HG03439 (cell line): ENCODE data around the gene DNM3.

ENCODE experiments used
- ATAC-seq: cut with Tn5 transposase; IDR thresholded peaks from one replicate; pipeline ENCODE4 v1.9.1; 2021; ENCODE audit warnings: mild to moderate bottlenecking, moderate library complexity; ENCODE audit not compliant: unreplicated experiment

Gene DNM3

DNA sequence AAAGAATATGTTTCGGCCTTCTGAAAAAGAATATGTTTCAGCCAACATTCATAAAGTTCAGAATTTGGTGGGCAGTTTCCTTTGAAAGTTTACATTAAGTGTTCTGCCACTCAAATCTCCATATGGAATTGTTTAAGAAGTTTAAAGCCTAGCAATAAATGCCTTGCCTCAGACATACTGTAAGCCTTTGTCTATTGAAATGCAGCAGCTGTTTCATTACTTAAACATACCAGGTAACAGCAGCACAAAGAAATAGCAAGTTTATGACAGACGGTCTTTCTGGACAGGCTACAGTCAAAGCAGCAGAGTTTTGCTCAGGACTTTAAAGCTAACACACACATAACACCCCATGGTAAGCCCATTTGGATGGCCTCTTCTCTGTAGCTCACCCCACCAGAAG is 540.6 kb downstream of the DNM3 start:
- ATAC-seq = no peak

DNA sequence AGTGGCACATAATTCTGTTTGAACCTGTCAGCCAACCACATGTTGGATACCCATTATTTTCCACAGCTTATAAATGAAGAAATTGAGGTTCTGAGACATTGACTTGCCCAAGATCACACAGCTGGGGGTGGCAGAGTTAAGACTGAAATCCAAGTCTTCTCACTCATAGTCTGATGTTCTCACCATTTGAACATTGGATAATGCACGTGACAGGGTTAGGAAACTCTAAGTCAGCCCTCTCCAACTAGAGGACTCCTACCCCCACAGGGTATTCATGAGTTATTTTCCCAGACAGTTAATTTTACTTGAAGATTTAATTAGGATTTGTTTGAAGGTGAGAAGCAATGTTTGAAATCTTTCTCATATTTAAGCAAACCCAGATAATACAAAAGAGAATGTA is 541.1 kb downstream of the DNM3 start:
- ATAC-seq = no peak

DNA sequence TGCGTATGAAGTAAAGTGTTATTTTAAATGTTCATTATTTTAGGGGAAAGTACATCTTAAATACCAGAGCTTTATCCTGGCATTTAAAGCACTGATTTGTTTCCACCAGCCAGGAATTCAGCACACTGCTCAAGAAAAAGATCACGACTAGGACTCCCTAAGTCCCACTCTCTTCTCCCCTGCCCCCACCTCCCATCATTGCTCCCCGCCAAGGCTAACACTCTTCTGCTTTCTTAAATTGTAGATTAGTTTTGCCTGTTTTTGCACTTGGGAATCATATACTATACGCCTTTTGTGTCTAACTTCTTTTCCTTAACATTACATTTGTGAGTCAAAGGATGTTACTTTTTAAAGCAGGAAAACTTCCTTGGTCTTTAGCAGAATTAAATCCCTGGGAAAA is 541.7 kb downstream of the DNM3 start:
- no peak for ATAC-seq

DNA sequence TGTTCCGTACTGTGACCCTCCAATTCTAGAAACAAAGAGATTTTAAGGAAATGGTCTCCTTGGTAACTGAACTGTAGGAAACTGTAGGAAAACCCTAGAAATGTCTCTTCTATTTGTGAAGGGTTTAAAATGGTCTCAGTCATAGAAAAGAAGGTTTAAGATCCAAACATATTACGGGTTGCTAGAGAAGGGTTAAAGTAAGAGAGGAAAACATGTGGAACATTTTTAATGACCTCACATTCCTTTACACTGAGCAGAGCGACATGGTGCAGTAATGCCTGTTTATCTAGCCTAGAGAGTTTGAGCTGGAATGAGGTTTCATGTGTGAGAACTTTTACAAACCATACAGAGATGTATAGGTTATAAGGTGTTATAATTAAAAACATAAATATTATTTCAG is 542.2 kb downstream of the DNM3 start:
- no peak for ATAC-seq

DNA sequence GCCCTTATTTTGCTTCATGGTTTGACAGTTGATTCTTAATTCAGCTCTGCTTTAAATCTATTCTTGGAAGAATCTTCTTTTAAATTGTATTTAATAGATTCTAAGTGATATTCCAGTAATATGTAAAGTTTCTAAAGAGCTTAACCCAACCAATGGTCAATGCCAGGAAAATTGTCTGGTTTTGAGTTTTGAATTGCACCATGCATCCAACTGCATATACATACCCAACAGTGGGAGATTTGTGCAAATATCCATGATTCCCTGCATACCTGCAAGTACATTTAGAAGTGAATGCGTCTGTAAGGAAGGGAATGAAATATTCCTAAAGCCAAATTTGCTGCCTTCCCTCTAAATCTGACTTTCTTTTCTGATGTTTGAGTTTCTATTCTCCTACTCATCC is 543.4 kb downstream of the DNM3 start:
- no peak for ATAC-seq

DNA sequence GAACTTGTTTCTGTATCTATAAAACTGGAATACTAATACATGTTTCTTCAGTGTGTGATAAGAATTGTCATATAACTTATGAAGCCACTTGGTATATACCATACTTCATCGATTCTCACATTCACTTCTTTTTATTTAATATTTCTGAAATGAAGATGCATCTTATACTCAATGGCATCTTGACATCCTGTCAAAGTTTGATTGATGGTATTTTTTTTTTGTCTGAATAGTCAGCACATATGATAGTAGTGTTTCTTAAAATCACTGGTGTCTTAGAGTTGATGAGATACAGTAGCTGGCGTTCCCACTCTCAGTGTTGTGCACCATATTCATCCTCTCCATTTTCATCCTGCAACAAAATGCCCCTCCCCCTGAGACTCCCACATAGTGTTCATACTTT is 544.7 kb downstream of the DNM3 start:
- no peak for ATAC-seq

DNA sequence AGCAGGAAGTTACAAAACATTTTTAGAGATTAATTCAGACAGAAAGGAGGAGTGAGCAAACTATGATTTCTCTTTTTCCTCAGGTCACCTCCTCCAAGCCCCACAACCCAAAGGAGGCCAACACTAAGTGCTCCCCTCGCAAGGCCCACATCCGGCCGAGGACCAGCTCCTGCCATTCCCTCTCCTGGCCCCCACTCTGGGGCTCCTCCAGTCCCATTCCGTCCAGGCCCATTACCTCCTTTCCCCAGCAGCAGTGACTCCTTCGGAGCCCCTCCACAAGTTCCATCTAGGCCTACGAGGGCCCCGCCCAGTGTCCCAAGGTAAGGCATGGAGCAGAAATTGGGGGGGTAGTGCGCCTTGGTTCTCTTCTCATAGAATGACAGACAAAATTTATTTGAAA is 547.2 kb downstream of the DNM3 start:
- no peak for ATAC-seq

DNA sequence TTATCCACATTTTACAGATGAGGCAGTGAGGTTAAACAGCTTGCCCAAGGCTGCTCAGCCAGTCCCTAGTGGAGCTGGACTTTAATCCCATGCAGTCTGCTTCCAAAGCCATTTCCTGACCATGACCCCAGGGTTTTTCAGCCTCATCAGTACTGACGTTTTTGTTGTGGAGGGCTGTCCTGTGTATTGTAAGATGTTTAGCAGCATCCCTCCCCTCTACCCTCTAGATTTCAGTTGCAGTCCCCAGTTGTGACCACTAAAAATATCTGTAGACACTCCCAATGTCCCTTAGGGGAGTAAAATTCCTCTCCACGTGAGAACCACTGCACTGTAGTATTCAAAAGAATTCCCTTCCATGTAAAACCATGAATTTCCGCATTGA is 549.0 kb downstream of the DNM3 start:
- no peak for ATAC-seq

DNA sequence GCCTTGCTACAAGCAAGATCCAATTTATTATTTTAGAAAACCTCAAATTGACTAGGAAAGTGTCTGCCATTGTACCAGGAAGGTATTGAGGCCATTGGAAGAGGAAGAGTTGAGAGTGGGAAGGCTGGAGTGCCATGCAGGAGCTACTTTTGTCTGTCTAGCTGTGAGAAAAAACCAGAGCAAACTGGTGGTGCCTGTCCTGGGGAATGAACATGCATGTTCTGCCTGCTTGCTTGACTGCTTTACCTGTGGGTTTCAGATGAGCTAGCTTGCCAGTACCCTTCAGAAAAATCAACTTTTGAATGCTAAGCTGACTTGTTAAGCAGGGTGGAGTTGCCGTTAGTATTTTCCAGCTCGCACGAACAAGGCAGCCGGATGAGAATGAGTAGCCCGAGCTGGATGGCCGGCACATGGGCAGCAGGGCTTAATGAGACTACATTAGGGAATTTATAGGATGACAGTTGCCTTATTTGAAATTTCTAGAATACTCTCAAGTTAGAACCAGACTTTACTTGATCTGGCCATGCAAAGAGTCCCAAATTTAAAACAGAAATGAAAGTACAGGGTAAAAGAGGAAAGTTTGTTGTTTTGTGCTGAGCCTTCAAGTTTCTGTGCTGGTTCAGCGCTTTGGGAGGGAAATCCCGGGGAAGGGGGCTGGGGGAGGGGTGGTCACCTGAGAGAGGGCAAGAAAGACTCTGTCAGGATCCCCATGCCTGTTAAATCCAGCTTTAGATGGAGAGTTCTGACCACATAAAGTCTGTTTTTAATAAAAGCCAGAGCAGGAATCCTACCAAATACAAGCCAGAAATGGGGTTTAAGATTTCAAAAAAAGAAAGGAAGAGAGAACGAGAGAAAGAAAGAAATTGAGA is 549.6 kb downstream of the DNM3 start:
- peak; percentile 46 for ATAC-seq

DNA sequence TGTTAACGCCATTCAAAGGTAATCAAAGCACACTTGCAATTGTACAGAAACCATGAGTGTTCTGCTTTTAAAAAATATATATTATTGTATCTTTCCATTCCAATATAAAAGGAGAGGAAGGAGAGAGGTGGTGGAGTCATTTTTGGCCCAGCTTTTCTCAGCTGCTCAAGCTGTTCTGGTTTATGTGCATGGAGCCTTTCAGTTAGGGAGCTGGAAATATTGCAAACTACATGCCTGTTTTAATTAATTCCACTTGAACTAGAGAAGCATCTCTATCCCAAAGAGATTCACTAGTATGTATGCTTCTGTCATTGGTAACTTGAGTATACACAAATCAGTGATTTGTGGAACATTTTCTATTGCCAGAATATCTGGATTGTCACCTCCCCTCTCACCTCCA is 550.7 kb downstream of the DNM3 start:
- no peak for ATAC-seq

DNA sequence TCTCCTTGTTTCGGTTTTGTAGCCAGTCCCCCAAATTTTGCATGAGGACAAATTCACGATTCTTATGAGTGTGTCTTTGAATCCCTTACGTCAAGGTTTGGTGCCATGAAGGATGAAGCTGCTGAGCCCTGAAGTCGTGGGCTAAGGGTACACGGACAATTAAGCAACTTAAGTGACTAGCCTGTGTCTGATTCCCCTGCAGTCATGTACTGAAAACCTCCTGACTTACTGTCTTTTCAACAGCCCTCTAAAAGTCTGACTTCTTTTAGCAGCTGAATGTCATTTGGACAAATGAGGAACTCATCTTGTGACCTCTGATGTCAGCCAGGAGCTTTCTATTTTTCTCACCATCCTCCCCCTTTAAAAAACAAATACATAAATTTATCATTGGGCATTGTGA is 552.1 kb downstream of the DNM3 start:
- no peak for ATAC-seq

DNA sequence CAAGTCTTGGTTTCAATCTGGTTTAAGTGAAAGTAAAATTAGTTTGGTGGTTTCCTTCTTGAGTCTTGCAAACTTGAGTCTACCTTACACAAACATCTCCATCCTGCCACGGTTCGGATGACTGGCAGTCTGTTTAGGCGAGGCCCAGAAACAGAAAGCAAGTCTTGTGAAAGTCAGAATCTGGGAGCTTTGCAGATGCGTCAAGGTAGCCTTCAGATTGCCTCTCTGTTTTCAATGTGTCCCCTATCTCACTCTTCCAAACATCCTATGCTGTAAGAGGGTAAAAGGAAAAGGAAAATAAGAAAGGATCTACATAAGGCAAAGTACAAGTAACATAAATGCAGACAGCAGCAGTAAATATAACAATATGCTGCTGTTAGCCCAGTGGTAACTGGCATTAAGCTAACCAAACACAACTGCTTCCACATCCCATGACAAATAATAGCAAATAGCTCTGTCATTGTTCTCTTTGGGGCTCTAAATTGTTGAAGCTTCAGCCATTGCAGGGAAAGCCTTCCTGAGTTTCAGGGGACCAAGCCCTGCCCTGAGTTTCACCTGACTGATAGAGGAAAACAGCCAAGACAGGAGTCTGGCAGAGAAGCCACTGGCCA is 552.9 kb downstream of the DNM3 start:
- ATAC-seq = peak; percentile 75

DNA sequence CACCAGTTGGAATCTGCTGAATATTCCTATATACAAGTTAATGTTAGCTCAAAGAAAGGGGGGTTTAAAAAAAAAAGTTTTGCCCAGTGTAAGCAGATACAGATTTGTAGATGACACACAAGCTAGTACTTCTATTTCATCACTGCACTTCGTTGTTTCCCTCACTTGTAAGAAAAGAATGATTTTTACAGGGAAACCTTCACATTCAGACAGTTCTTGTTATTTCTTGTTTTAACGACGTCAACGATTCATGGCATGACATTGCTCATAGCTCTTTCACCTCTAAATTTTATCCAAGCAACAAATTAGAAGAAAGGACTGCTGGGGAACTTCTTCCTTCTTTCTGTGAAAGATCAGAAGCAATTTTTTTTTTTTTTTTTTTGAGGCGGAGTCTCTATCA is 553.5 kb downstream of the DNM3 start:
- no peak for ATAC-seq

DNA sequence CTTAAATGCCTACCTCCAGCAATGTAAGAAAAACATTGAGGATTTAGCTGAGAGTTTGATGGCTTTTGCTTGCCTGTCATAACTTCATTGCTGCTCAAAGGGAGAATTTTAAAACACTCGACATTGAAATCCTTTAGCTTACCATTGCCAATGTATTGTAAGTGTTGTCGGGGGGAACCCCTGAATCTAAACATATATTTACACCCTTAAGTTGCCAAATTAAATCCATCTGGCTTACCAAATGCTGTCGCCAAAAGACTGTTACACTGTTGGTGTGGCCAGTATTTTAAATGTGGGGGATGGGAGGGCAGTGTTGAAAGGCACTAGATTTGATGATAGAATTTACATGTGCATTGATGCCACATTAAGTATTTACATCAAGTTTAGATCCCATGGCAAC is 554.3 kb downstream of the DNM3 start:
- ATAC-seq = no peak

DNA sequence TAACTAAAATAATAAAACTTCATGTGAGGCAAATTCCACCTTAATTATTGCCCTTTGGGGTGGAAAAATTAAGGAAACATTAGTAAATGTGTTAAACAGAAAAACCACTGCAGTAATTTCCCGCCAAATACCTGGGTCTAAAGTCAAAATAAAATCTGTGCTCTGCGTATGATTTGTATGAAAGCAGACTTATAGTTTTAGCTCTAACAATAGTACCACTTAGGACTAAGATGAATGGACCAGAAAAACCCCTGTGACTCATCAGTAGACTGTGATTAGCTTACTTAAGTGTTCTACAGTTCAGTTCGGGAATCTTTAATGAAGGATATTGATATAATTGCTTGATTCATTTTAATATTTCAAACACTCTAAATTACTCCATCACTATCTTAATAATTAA is 555.9 kb downstream of the DNM3 start:
- peak; percentile 42 for ATAC-seq

DNA sequence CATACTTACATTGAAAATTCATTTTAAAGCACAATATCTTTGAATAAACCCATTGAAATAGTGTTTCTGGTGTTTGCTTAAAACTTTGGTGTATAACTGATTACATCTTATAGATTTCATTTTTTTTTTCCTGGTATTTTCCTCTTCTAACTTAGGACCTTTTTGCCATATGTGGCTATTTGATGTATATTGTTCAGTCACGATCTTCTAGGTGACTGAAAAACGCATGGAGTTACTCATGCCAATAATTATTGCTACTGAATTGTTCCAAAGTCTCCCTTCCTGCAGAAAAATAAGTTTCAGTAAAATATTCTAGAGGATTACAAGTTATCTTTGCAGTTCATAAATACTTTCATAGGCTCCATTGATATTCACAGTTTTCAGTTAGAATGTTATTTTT is 556.3 kb downstream of the DNM3 start:
- no peak for ATAC-seq

DNA sequence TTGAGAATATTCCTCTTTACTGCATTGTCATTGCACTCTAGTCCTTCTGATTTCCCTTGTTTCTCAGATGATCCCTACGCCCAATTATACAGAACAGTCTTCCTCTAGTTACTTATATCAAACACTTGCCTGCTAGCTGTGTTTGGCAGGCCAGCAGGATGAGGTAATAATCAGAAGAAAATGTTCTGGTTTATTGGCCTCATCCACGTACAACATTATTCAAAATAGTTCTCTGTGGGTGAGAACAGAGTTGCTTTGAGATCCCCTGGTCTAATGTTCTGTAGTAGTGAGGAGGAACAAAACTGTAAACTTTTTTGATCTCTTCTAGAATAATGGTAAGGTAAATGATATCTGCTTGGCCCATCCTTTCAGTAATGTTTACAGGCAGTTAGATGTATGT is 556.9 kb downstream of the DNM3 start:
- ATAC-seq = no peak

DNA sequence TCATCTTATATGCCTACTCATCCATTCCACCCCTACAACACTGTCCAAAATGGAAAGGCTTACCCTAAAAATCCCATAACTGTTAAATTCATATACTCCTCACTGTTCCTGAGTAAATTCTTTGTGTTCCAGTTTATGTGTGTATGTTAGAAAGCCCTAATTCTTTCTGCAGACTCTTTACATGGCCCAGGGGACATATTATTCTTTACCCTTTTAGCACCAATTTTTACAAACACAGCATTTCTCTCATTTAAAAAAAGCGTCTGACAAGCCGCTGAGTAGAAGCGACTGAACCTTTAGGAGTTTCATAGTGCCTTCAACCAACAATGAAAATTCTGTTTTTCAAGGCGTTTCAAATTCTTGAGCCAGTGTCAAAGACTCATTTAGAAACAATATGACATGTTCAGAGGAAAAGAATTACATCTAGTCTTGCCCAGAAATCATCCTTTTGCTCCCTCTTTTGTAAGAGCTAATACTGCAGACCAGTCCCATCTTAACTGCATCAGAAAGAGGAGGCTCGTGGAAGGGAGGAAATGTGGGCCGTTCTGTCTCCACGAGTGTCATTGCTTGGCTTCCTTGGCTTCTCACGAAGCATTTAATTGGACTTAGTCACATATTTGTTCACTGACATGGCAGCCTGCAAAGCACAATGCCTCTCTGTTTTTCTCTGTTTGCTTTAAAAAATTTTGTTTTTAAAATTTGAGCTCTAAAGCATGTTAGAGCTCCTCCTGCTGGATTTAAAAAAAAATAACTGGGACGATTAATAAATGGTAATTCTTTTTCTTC is 557.9 kb downstream of the DNM3 start:
- ATAC-seq = no peak

DNA sequence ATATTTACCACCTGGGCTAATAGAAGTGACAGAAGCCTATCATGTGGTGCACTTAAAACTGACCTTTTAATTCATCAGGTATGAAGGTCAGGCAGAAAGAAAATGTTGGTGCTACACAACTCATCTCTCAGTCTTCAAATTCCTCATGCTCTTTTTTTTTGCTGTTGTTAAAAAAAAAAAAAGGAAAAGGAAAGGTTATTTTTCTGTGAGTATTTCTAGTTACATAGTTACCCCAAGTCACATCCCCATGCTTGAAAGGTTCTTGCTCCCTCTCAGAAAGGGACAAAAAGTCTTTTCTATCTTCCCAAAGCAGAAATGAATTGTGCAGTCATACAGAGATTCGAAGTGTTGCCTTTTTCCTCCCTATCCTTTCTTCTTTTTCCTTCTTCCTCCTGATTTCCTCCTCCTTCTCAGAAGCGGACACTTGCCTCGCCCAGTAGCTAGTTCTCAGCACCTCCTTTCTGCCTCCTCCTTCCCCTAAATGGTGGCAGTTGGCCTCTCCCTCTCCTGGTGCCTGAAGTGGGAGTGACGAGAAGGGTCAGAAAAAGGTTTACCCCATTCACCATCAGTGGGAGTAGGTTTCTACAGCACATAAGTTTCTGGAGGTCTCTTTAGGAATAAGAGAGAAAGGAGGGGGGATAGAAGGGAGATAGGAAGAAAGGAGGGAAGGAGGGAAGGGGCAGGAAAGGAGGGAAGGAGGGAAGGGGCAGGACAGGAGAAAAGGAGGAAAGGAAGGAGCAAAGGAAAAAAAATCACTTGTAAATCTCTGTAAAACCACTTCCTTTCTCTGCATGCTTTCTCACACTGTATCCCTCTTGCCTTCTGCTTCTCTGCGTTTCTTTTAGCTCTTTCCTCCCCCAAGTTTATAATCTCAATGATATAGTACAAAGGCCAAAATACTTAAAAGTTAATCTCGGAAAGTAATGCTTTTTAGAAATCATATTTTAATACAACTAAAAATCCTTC is 558.7 kb downstream of the DNM3 start:
- ATAC-seq = no peak

DNA sequence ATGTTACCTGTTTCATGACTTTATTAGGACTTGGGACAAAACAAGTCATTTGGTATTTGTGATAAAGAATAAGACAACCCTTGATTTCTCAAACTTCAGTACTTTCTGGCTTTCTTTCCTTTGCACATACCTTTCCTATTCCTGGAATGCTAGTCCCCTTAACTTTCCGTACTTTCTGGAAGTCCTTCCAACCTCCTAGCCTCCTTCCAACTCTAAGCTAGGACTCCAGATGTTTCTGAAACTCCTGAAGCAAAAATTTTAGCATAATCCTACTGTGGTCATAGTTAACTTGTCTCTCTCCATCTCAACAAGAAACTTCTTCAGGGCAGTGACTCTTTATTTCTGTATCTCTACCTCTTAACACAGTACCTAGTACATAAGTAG is 559.4 kb downstream of the DNM3 start:
- no peak for ATAC-seq

DNA sequence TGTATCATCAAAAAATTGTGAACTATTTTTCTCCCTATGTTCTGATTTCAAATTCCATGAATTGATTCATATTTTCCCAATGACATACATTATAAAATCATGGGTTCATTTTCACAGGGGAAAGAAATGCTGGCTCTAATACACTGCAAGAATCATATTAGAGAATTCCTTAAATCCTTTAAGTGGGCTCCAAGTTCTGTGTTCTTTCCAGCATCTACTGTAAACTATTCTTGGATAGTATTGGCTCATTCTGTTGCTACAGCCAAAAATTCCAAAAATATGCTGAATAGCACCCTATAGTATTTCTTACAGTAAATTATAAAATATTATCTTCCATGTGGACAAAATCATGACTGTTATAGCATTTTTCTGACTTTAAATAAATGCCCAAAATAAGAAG is 560.2 kb downstream of the DNM3 start:
- no peak for ATAC-seq
